Brain microvascular endothelial cell (primary cell): ENCODE measurements around the gene NTM.

Source experiments
- DNase-seq: peaks from one replicate; pipeline ENCODE4 v3.0.0-alpha.2; 2020
- H3K27ac ChIP-seq: fragments of 250-450 bp; sonication (Bioruptor Pico); 2 replicates; pipeline ENCODE4 v1.5.1; 2020; ENCODE audit warnings: mild to moderate bottlenecking, moderate library complexity
- H3K27me3 ChIP-seq: fragments of 250-450 bp; sonication (Bioruptor Pico); replicated peaks from 2 replicates; pipeline ENCODE4 v1.5.1; 2020; ENCODE audit warnings: mild to moderate bottlenecking
- H3K36me3 ChIP-seq: fragments of 250-450 bp; sonication (Bioruptor Pico); replicated peaks from 2 replicates; pipeline ENCODE4 v1.5.1; 2020; ENCODE audit warnings: mild to moderate bottlenecking
- H3K4me3 ChIP-seq: 2 replicates; pipeline ENCODE4 v1.5.1; 2011; ENCODE audit warnings: low read depth, mild to moderate bottlenecking, control low read depth, low read length, moderate library complexity
- in situ Hi-C: cut with HindIII; loops from 2 replicates; pipeline ENCODE4 v1.10.0; 2017; ENCODE audit warnings: low sequenced_read_pairs, low pct_ligation_motif_present
- TF ChIP-seq, protein P1 (sequence below): IDR thresholded peaks from 2 replicates; pipeline ENCODE4 v1.5.1; 2011; ENCODE audit warnings: low read depth, mild to moderate bottlenecking, moderate library complexity, low read length, control low read depth, inconsistent platforms; ENCODE audit errors: missing control alignments

Gene NTM

DNA sequence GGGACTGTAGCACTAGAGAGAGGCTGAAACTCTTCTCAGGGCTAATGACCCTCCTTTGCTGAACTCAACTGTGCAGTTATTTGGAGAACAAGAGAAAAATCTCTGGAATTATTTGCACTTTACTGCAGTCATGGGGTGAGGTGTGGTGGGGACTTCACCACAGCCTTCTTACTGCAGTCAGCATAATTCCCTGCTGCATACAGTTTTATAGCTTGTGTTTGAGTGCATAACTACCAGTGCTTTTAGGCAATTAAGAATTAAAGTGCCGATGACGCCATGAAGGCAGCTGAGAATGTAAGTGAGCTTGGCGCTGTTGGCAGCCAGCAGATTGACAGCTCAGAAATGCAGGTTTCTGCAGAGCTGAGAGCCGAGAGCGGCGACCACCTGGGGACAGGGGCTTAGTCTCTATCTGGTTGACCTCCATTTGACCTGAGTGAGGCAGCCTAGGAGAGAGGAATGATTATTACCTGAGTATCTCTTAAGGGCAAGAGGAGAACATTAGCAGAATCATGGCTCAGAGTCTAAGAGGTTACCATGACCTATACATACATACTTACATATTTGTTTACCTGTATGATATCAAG lies 830.0 kb downstream of the NTM start:
- in situ Hi-C loops, result no loop called here
- Histone ChIP-seq H3K36me3 (no peaks in the 10 kb centered on the region), H3K27ac (no peak overlapping the region), H3K27me3 (no peaks in the 10 kb centered on the region), H3K4me3 (no peak overlapping the region)
- no peak for DNase-seq
- TF ChIP-seq, protein P1, sequence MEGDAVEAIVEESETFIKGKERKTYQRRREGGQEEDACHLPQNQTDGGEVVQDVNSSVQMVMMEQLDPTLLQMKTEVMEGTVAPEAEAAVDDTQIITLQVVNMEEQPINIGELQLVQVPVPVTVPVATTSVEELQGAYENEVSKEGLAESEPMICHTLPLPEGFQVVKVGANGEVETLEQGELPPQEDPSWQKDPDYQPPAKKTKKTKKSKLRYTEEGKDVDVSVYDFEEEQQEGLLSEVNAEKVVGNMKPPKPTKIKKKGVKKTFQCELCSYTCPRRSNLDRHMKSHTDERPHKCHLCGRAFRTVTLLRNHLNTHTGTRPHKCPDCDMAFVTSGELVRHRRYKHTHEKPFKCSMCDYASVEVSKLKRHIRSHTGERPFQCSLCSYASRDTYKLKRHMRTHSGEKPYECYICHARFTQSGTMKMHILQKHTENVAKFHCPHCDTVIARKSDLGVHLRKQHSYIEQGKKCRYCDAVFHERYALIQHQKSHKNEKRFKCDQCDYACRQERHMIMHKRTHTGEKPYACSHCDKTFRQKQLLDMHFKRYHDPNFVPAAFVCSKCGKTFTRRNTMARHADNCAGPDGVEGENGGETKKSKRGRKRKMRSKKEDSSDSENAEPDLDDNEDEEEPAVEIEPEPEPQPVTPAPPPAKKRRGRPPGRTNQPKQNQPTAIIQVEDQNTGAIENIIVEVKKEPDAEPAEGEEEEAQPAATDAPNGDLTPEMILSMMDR, result no peak

DNA sequence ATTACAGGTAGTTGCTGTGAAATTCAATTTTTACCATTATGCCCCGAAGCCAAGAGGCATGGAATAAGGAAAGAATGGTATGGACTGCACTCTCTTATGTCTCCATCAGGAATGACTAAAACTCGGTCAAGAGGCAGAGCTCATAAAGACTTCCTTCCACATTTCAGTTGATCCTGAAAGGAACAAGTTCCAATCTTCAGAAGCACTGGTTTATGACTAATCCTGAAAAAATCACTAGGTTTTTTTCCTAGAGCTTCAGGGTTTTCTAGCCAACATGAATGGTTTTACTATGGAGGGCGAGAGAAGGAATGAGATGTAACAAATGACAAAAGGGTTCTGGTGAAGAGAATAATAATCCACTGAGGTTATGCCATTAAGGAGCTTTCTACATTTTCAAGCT lies 832.2 kb downstream of the NTM start:
- no peaks in the 10 kb centered on the region for H3K36me3 ChIP-seq
- TF ChIP-seq, protein P1, result no peak
- DNase-seq, result no peak
- H3K27ac ChIP-seq, result no peak overlapping the region
- in situ Hi-C loops, result no loop called here
- H3K27me3 ChIP-seq, result no peaks in the 10 kb centered on the region
- H3K4me3 ChIP-seq, result no peak overlapping the region

DNA sequence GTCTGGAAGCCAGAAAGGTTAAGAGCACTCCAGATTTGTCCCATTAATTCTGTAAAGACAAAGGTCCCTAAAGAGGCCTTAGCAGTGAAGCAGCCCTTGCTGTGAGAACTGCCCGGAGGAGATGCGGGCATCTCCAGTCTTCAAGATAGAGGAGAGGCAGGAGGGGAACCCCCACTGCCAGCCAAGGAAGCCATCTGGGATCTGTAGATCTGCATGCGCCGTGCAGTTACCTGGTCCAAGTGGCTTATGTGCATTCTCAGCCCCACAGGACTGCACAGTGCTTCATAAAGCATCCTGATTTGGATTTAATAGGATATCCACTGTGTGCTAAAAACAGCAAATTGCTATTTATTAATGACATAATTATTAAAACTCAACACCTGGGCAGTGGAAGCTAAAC lies 834.6 kb downstream of the NTM start:
- DNase-seq, result no peak
- in situ Hi-C loops, result no loop called here
- Histone ChIP-seq H3K27me3 (no peaks in the 10 kb centered on the region), H3K36me3 (no peaks in the 10 kb centered on the region), H3K27ac (no peak overlapping the region), H3K4me3 (no peak overlapping the region)
- TF ChIP-seq, protein P1, result no peak

DNA sequence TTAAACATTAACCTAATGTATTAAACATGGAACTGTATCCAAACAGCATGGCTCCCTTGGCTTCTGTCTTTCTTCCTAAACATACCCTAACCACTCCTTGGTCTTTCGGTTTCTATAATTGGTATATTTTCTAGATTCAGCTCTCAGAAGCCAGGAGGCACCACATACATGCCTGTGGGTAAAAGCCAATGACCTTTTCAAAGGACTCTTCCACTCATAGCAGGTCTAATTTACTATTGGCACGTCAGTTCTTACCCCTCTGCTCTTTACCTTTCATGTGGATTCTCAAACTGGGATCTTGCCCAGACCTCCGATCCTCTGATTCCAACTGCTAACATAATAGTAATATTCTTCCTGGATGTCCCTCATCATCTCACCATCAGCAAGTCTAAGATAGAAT lies 835.1 kb downstream of the NTM start:
- in situ Hi-C loops, result no loop called here

DNA sequence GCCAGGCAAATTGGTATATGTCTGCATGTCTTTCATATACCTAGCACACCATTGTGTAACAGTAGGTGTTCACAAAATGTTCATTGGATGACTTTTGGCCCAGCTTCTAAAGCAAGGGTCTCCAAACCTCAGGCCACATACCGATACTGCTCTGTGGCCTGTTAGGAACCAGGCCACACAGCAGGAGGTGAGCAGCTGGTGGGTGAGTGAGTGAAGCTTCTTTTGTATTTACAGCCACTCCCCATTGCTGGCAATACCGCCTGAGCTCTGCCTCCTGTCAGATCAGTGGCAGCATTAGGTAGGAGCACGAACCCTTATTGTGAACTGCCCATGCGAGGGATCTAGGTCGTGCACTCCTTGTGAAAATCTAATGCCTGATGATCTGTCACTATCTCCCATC lies 836.6 kb downstream of the NTM start:
- TF ChIP-seq, protein P1, result no peak
- in situ Hi-C loops, result no loop called here
- Histone ChIP-seq H3K36me3 (no peaks in the 10 kb centered on the region), H3K27me3 (no peaks in the 10 kb centered on the region), H3K27ac (no peak overlapping the region), H3K4me3 (no peak overlapping the region)
- no peak for DNase-seq

More for the DNA sequence above, 835.1 kb downstream of the NTM start:
- TF ChIP-seq, protein P1, result no peak
- no peak overlapping the region for H3K27ac ChIP-seq
- no peak overlapping the region for H3K4me3 ChIP-seq
- DNase-seq, result no peak
- H3K36me3 ChIP-seq, result no peaks in the 10 kb centered on the region
- H3K27me3 ChIP-seq, result no peaks in the 10 kb centered on the region

DNA sequence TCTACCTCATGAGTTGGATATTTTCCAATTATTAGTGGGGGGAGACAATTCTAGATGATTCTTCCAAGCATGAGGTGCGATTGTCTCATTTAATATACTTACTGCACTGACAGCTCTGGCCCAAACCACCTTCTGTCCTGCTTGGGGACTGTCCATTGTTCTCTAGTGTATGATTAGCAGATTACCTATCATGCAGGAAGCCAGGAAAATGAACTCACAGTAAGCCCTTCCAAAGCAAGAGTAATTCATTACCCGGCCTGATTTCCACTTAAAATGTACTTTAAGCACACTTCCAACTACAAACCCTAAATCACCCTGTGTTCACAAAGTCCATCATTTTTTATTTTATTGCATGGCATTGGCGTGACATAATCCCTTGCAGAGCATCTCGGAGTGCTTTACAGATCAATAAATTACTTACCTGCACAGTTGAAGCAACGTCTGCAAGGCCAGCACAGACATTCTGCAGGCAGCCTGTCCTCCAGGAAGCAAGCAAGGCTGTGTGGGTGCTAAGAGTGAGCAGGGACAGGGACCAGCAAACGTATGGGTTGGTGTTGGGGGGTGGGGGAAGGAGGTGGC lies 838.2 kb downstream of the NTM start:
- no peak overlapping the region for H3K4me3 ChIP-seq
- DNase-seq, result no peak
- no peaks in the 10 kb centered on the region for H3K27me3 ChIP-seq
- in situ Hi-C loops, result no loop called here
- H3K27ac ChIP-seq, result no peak overlapping the region
- H3K36me3 ChIP-seq, result no peaks in the 10 kb centered on the region
- TF ChIP-seq, protein P1, result no peak
